Dermis lymphatic vessel endothelial cell (primary cell): Measurements from ENCODE around the gene TIGD6. TPM values are rescaled to one million over a fixed set of nuclear protein-coding genes. Genes with fewer than 3 reads are reported as not detected.

Experiments
- total RNA-seq: library from RNA; depleted of rRNA; stranded (reverse); fragments of >200 nt; gene quantifications from 2 replicates; pipeline ENCODE4 v1.2.1, GENCODE V29; 2014

Gene TIGD6
- total RNA-seq = 4.1 and 5.8 TPM in 2 replicates

DNA sequence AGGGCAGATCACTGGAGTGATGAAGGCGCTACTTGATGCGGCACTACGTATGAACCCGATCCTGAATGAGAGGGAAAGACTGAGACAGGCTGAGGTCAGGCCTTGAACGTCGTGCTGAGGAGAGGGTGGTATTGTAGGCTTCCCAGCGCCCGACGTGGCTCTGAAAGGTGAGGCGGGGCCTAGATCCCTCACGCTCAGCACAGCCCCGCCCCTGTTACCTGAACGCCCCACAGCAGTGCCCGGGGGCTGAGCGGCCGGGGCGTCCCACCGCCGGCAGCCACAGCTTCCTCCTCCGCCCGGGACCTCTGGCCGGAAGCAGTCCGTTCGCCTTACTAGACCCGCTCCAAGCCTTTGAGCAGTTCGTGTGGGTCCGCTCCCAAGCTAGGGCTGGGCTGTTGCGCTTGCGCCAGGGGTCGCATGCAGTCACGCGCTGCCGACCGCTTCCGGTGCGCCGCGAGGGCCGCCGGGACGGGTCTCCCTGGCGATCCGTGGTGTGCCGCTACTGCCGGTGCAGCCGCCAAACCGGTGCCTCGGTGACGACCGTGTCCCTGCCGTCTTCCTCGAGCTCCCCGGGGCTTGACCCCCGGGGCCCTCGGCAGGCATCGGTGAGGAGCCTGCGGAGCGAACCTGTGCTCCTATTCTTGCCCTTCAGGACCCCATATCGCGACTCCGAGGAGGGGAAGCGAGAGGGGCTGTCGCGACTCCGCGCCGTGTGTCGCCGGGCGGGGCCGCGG lies at the start of gene TIGD6, which contains the start of gene HMGXB3:
TIGD6 (minus strand) TSS at position 399 of the 734 bp plus-strand sequence. CDS start 4,306 bp downstream, outside the sequence.
HMGXB3 (plus strand) TSS at position 484 of the 734 bp plus-strand sequence. CDS start 4,114 bp downstream, outside the sequence.

DNA sequence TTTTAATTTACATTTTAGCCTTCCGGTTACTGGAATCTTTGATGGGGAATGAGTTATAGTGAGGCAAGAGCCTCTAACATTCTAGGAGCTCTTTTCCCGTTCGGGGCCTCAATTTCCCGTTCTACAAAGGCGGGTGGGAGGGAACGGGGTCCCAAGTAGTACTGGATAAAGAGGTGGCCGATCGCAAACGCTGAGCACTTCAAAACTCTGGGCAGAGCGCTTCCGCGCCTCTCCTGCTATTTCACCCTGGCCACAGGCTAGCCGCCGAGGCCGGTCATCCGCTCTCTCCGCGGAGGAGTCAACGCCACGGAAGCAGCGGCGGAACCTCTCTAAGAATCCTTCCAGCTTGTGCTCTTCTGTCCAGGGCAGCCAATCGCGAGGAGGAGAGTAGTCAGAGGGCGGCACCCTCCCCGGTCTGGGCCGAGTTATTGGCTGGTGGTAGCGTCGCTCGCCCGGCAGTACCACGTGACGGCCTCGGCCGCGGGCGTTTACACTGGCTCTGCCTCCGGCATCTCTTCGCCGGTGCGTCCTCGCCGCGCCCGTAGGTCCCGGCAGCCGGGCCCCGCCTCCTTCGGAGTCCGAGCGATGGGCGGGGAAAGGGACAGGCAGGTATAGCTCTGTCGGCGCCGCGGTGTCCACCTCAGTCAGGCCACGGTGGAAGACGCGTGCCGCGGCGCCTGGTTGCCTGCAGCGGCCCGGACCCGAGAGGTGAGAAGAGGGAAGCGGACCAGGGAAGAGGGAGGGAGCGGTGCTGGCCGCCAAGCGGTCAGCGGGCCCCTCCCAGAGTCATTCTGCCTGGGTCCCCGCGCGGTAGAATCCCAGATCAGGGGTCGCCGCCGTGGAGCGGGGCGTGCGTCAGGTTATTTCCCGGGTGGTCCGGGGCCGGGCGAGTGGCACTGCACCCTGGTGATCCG lies 39.9 kb downstream of the TIGD6 start, which contains the start of gene SLC26A2:
SLC26A2 (plus strand) TSS at position 487 of the 914 bp plus-strand sequence. CDS start 16,895 bp downstream, outside the sequence.

GRCh38 chr5:149944666-149945065 lies 55.8 kb downstream of the TIGD6 start, which contains the start of gene PDE6A:
Gene PDE6A, minus strand, starts transcription at chr5:149944793. Its CDS starts 120 bp downstream, at chr5:149944673.

Other genes with a start within 250 kb of the TIGD6 start
- 0.11 TPM in 1 of 2 replicates, not detected in the other for gene PDE6A, start 55.9 kb downstream of the TIGD6 start, total RNA-seq
- 21.1 and 21.6 TPM in 2 replicates for gene SLC26A2, start 39.9 kb downstream of the TIGD6 start, total RNA-seq
- 24.1 and 26.0 TPM in 2 replicates for gene HMGXB3, start 85 bp upstream of the TIGD6 start, total RNA-seq
- gene CSF1R, start 85.9 kb upstream of the TIGD6 start, total RNA-seq = not detected in 2 replicates
- gene PDGFRB, start 155.2 kb upstream of the TIGD6 start, total RNA-seq = 10.4 and 11.5 TPM in 2 replicates
- gene CDX1, start 166.1 kb upstream of the TIGD6 start, total RNA-seq = under 0.01 TPM in 1 of 2 replicates, not detected in the other
- not detected in 2 replicates for gene SLC6A7, start 189.4 kb upstream of the TIGD6 start, total RNA-seq